Liver (tissue), 9 donors: ENCODE data around the gene FRYL. TPM values are rescaled to one million over a fixed set of nuclear protein-coding genes. Genes with fewer than 3 reads are reported as not detected.

Experiments
- DNase-seq: peaks from one replicate; pipeline ENCODE4 v3.0.0-alpha.2; 2017; ENCODE audit warnings: low spot score
- H3K27ac ChIP-seq, 2 donors: one replicate each; pipeline ENCODE4 v1.7.0; 2013; ENCODE audit warnings: inconsistent platforms in 2 of 2, low read length in 2 of 2, control low read depth in 1 of 2, low read depth in 1 of 2, mild to moderate bottlenecking in 1 of 2
- H3K27me3 ChIP-seq, 4 donors: one replicate each; pipeline versions ENCODE4 v1.6.1 to v1.7.0; 2013; ENCODE audit warnings: low read length in 3 of 4, inconsistent platforms in 1 of 4, mild to moderate bottlenecking in 1 of 4, moderate library complexity in 1 of 4; ENCODE audit not compliant: control insufficient read depth in 4 of 4, insufficient read depth in 4 of 4
- H3K36me3 ChIP-seq, 4 donors: one replicate each; pipeline versions ENCODE4 v1.6.1 to v1.7.0; 2013; ENCODE audit warnings: low read length in 3 of 4, mild to moderate bottlenecking in 3 of 4, low read depth in 1 of 4, moderate library complexity in 1 of 4; ENCODE audit not compliant: control insufficient read depth in 4 of 4, insufficient read depth in 3 of 4
- H3K4me1 ChIP-seq, 4 donors: one replicate each; pipeline versions ENCODE4 v1.6.1 to v1.7.0; 2013; ENCODE audit warnings: low read length in 3 of 4, mild to moderate bottlenecking in 3 of 4, moderate library complexity in 1 of 4; ENCODE audit not compliant: control insufficient read depth in 4 of 4, insufficient read depth in 4 of 4
- H3K4me3 ChIP-seq, 3 donors: one replicate each; pipeline versions ENCODE4 v1.6.1 to v1.7.0; 2013; ENCODE audit warnings: low read length in 3 of 3, control low read depth in 1 of 3, low read depth in 1 of 3, mild to moderate bottlenecking in 1 of 3
- H3K9ac ChIP-seq, 2 donors: one replicate each; pipeline ENCODE4 v1.7.0; 2013; ENCODE audit warnings: low read length in 2 of 2, mild to moderate bottlenecking in 2 of 2, moderate library complexity in 2 of 2, control low read depth in 1 of 2, low read depth in 1 of 2
- H3K9me3 ChIP-seq, 4 donors: one replicate each; pipeline versions ENCODE4 v1.6.1 to v1.7.0; 2013; ENCODE audit warnings: low read length in 3 of 4; ENCODE audit not compliant: control insufficient read depth in 4 of 4
- ATF3 ChIP-seq: IDR thresholded peaks from 2 replicates; pipeline ENCODE4 v1.6.1; 2016; ENCODE audit warnings: antibody characterized with exemption
- CTCF ChIP-seq: fragments of 150-350 bp; IDR thresholded peaks from 2 replicates; pipeline ENCODE4 v1.5.1; 2017; ENCODE audit warnings: improper control_type of control experiment, low read depth, low read length; ENCODE audit not compliant: missing input control
- EGR1 ChIP-seq, 2 donors: IDR thresholded peaks; 2 replicates each; pipeline ENCODE4 v1.6.1; 2016 to 2018; ENCODE audit warnings: antibody characterized with exemption in 2 of 2, low read depth in 2 of 2
- FOXA1 ChIP-seq: IDR thresholded peaks from 2 replicates; pipeline ENCODE4 v1.6.1; 2016; ENCODE audit warnings: antibody characterized with exemption
- FOXA2 ChIP-seq: IDR thresholded peaks from 2 replicates; pipeline ENCODE4 v1.6.1; 2016; ENCODE audit warnings: antibody characterized with exemption
- GABPA ChIP-seq, 2 donors: IDR thresholded peaks in 1 of 2; conservative IDR thresholded peaks in 1 of 2; 2 replicates each; pipeline ENCODE4 v1.6.1; 2016; ENCODE audit warnings: antibody characterized with exemption in 2 of 2, mild to moderate bottlenecking in 1 of 2, moderate library complexity in 1 of 2
- HNF4A ChIP-seq, 2 donors: conservative IDR thresholded peaks; 2 replicates each; pipeline ENCODE4 v1.6.1; 2016; ENCODE audit warnings: antibody characterized with exemption in 2 of 2, mild to moderate bottlenecking in 2 of 2
- HNF4G ChIP-seq: IDR thresholded peaks from 2 replicates; pipeline ENCODE4 v1.6.1; 2016; ENCODE audit warnings: antibody characterized with exemption
- JUND ChIP-seq, 2 donors: IDR thresholded peaks; 2 replicates each; pipeline ENCODE4 v1.6.1; 2016; ENCODE audit warnings: antibody characterized with exemption in 2 of 2
- MAX ChIP-seq: IDR thresholded peaks from 2 replicates; pipeline ENCODE4 v1.6.1; 2016; ENCODE audit warnings: antibody characterized with exemption
- NR2F2 ChIP-seq: IDR thresholded peaks from 2 replicates; pipeline ENCODE4 v1.6.1; 2016; ENCODE audit warnings: antibody characterized with exemption
- RAD21 ChIP-seq, 2 donors: IDR thresholded peaks; 2 replicates each; pipeline ENCODE4 v1.6.1; 2016; ENCODE audit warnings: antibody characterized with exemption in 2 of 2, mild to moderate bottlenecking in 2 of 2
- REST ChIP-seq: IDR thresholded peaks from 2 replicates; pipeline ENCODE4 v1.6.1; 2016; ENCODE audit warnings: antibody characterized with exemption, mild to moderate bottlenecking
- RXRA ChIP-seq, 2 donors: IDR thresholded peaks; 2 replicates each; pipeline ENCODE4 v1.6.1; 2017 to 2018; ENCODE audit warnings: antibody characterized with exemption in 2 of 2, mild to moderate bottlenecking in 1 of 2
- SP1 ChIP-seq: IDR thresholded peaks from 2 replicates; pipeline ENCODE4 v1.6.1; 2018; ENCODE audit warnings: antibody characterized with exemption, mild to moderate bottlenecking
- TAF1 ChIP-seq: conservative IDR thresholded peaks from 2 replicates; pipeline ENCODE4 v1.6.1; 2016; ENCODE audit warnings: antibody characterized with exemption, mild to moderate bottlenecking
- YY1 ChIP-seq: IDR thresholded peaks from 2 replicates; pipeline ENCODE4 v1.6.1; 2016; ENCODE audit warnings: antibody characterized with exemption, mild to moderate bottlenecking
- ZBTB33 ChIP-seq: IDR thresholded peaks from 2 replicates; pipeline ENCODE4 v1.6.1; 2016; ENCODE audit warnings: antibody characterized with exemption
- WGBS: extraction: QIAGEN DNeasy Blood & Tissue Kit; methylation state at CpG from one replicate; pipeline ENCODE4 v1.1.7; 2013; 5-methylcytosine and 5-hydroxymethylcytosine counted together
- polyA plus RNA-seq, 2 donors: library from polyadenylated mRNA; stranded (reverse) in 1 of 2; unstranded in 1 of 2; fragments of 200-250 nt in 1 of 2; fragments of >200 nt in 1 of 2; fragmentation: Nextera tagmentation in 1 of 2; extraction: Ambion mirVana in 1 of 2; gene quantifications; one replicate each; pipeline versions ENCODE4 v1.2.1 to v1.2.3, GENCODE V29; 2013 to 2015
- total RNA-seq, 2 donors: library from RNA; depleted of rRNA; stranded (reverse); fragments of >200 nt; gene quantifications; one replicate each; pipeline ENCODE4 v1.2.3, GENCODE V29; 2014
- donor health status: healthy.
- donor health status: healthy.
- donor health status: healthy.
- donor health status: healthy.
- donor health status: healthy.

The FRYL gene
- total and polyA plus RNA-seq, 4 donors, result 5.3 to 79.0 (median 27.2) TPM

GRCh38 chr4:48709901-48710300 is 70.2 kb downstream of the FRYL start:
- no peaks in the 10 kb centered on the region for H3K27me3 ChIP-seq
- H3K27ac ChIP-seq, result no peak overlapping the region
- H3K4me1 ChIP-seq, result no peaks in the 10 kb centered on the region
- no peak overlapping the region for H3K9ac ChIP-seq
- no peak for DNase-seq
- peaks cover 0 to 4% (median 1%) of the 10 kb centered on the region in 4 donors for H3K36me3 ChIP-seq
- no peak for TF ChIP-seq TAF1
- TF ChIP-seq EGR1 (IDR thresholded peaks at IDR 0.05; ENCODE audit: low read depth in 2 of 2), result no peak
- no peak for TF ChIP-seq HNF4G
- no peak for TF ChIP-seq ZBTB33
- no peak for TF ChIP-seq REST
- TF ChIP-seq ATF3, result no peak
- no peak for TF ChIP-seq FOXA2
- no peak for TF ChIP-seq CTCF
- TF ChIP-seq JUND (IDR thresholded peaks at IDR 0.05), result no peak
- TF ChIP-seq NR2F2, result no peak
- TF ChIP-seq GABPA (IDR thresholded peaks at IDR 0.05 in 1 of 2, conservative IDR thresholded peaks at IDR 0.05 in 1 of 2), result no peak
- no peak for TF ChIP-seq MAX
- TF ChIP-seq SP1, result no peak
- H3K4me3 ChIP-seq, result no peak overlapping the region
- 91% methylated on average over 1 of the region's 1 CpG for WGBS
- no peaks in the 10 kb centered on the region for H3K9me3 ChIP-seq

GRCh38 chr4:48708610-48709009 is 71.5 kb downstream of the FRYL start:
- Histone ChIP-seq H3K9me3 (no peaks in the 10 kb centered on the region), H3K4me3 (no peak overlapping the region), H3K9ac (no peak overlapping the region), H3K27ac (no peak overlapping the region), H3K4me1 (no peaks in the 10 kb centered on the region), H3K36me3 (peaks cover 0 to 4% (median 1%) of the 10 kb centered on the region in 4 donors), H3K27me3 (no peaks in the 10 kb centered on the region)
- 98% methylated on average over 7 of the region's 7 CpGs for WGBS
- DNase-seq, result no peak
- TF ChIP-seq CTCF (no peak), HNF4A (conservative IDR thresholded peaks at IDR 0.05) (no peak), YY1 (no peak), NR2F2 (no peak), JUND (IDR thresholded peaks at IDR 0.05) (no peak), TAF1 (no peak), EGR1 (IDR thresholded peaks at IDR 0.05; ENCODE audit: low read depth in 2 of 2) (no peak), SP1 (no peak), FOXA1 (no peak), MAX (no peak), GABPA (IDR thresholded peaks at IDR 0.05 in 1 of 2, conservative IDR thresholded peaks at IDR 0.05 in 1 of 2) (no peak), ZBTB33 (no peak), HNF4G (no peak), RXRA (IDR thresholded peaks at IDR 0.05) (no peak), RAD21 (IDR thresholded peaks at IDR 0.05) (no peak)
